GM23338 (cell line): ENCODE results near the gene SV2C. TPM values are rescaled to one million over a fixed set of nuclear protein-coding genes. Genes with fewer than 3 reads are reported as not detected.

Experiments
- ATAC-seq: fragments of 200-7000 bp; cut with Tn5 transposase; 3 replicates; pipeline ENCODE4 v1.9.1; 2020
- DNase-seq: peaks from one replicate; pipeline ENCODE4 v3.0.0-alpha.2; 2015; ENCODE audit warnings: low spot score
- H2AFZ ChIP-seq: fragments of 200-600 bp; sonication (generic); 2 replicates; pipeline ENCODE4 v1.8.0; 2016; ENCODE audit warnings: antibody characterized with exemption, mild to moderate bottlenecking, moderate library complexity
- H3F3A ChIP-seq: fragments of 200-600 bp; sonication (generic); replicated peaks from 2 replicates; pipeline ENCODE4 v1.8.0; 2017; ENCODE audit warnings: antibody characterized with exemption, mixed run types, low read depth
- H3K27ac ChIP-seq: fragments of 200-600 bp; sonication (generic); 2 replicates; pipeline ENCODE4 v1.6.1; 2016; ENCODE audit warnings: low read depth
- H3K27me3 ChIP-seq: fragments of 200-600 bp; sonication (generic); 2 replicates; pipeline ENCODE4 v1.8.0; 2016; ENCODE audit warnings: mild to moderate bottlenecking, mixed run types, moderate library complexity; ENCODE audit not compliant: insufficient read depth
- H3K36me3 ChIP-seq: fragments of 200-600 bp; sonication (generic); 2 replicates; pipeline ENCODE4 v1.8.0; 2016; ENCODE audit warnings: mild to moderate bottlenecking; ENCODE audit not compliant: insufficient read depth
- H3K4me1 ChIP-seq: fragments of 200-600 bp; sonication (generic); 2 replicates; pipeline ENCODE4 v1.8.0; 2016; ENCODE audit warnings: mild to moderate bottlenecking, moderate library complexity; ENCODE audit not compliant: insufficient read depth
- H3K4me2 ChIP-seq: fragments of 200-600 bp; sonication (generic); 2 replicates; pipeline ENCODE4 v1.7.1; 2017; ENCODE audit warnings: mixed run types
- H3K4me3 ChIP-seq: fragments of 200-600 bp; sonication (generic); 2 replicates; pipeline ENCODE4 v1.6.1; 2016; ENCODE audit warnings: mixed run types
- H3K79me2 ChIP-seq: fragments of 200-600 bp; sonication (generic); replicated peaks from 2 replicates; pipeline ENCODE4 v1.8.0; 2017; ENCODE audit warnings: mild to moderate bottlenecking; ENCODE audit not compliant: insufficient read depth
- H3K9me2 ChIP-seq: fragments of 200-600 bp; sonication (generic); 2 replicates; pipeline ENCODE4 v1.8.0; 2017; ENCODE audit not compliant: insufficient read depth
- H4K20me1 ChIP-seq: fragments of 200-600 bp; sonication (generic); replicated peaks from 2 replicates; pipeline ENCODE4 v1.8.0; 2017; ENCODE audit warnings: mild to moderate bottlenecking; ENCODE audit not compliant: insufficient read depth
- H3K27ac Mint-ChIP-seq: 2 replicates; pipeline ENCODE4 v1.8.0; 2020; ENCODE audit warnings: inconsistent platforms, mild to moderate bottlenecking, moderate library complexity, mixed read lengths
- H3K27me3 Mint-ChIP-seq: 3 replicates; pipeline ENCODE4 v1.8.0; 2022; ENCODE audit warnings: low read depth, mild to moderate bottlenecking, moderate library complexity, mixed read lengths, inconsistent platforms; ENCODE audit not compliant: insufficient read depth, poor library complexity
- H3K36me3 Mint-ChIP-seq: 3 replicates; pipeline ENCODE4 v1.8.0; 2021; ENCODE audit warnings: low read depth, mild to moderate bottlenecking, inconsistent platforms, moderate library complexity, mixed read lengths
- H3K4me1 Mint-ChIP-seq: 3 replicates; pipeline ENCODE4 v1.8.0; 2020; ENCODE audit warnings: mild to moderate bottlenecking, inconsistent platforms, mixed read lengths
- H3K4me3 Mint-ChIP-seq: 3 replicates; pipeline ENCODE4 v1.8.0; 2021; ENCODE audit warnings: moderate library complexity, mild to moderate bottlenecking, inconsistent platforms, mixed read lengths
- H3K9me3 Mint-ChIP-seq: 3 replicates; pipeline ENCODE4 v1.8.0; 2020; ENCODE audit warnings: moderate library complexity, mild to moderate bottlenecking, inconsistent platforms, mixed read lengths
- CREB1 ChIP-seq: fragments of 250-450 bp; sonication (Bioruptor Pico); IDR thresholded peaks from 2 replicates; pipeline ENCODE4 v1.5.0; 2020; ENCODE audit warnings: low read depth, mild to moderate bottlenecking, moderate library complexity
- CTCF ChIP-seq, 2 experiments: fragments of 200-600 bp in 1 of 2; sonication (generic) in 1 of 2; conservative IDR thresholded peaks; 2 replicates each; pipeline versions ENCODE4 v1.5.1 to v1.6.1; 2016 to 2017; ENCODE audit warnings: antibody characterized with exemption in 2 of 2, low read depth in 2 of 2, mild to moderate bottlenecking in 2 of 2, moderate library complexity in 1 of 2
- EZH2 ChIP-seq: fragments of 200-600 bp; sonication (generic); IDR thresholded peaks from one replicate; pipeline ENCODE4 v1.8.0; 2017; ENCODE audit warnings: antibody characterized with exemption, mild to moderate bottlenecking, low read depth; ENCODE audit not compliant: unreplicated experiment
- EZH2phosphoT487 ChIP-seq: fragments of 200-600 bp; sonication (generic); IDR thresholded peaks from one replicate; pipeline ENCODE4 v1.8.1; 2018; ENCODE audit warnings: antibody characterized with exemption; ENCODE audit not compliant: unreplicated experiment
- JUNB ChIP-seq: IDR thresholded peaks from one replicate; pipeline ENCODE4 v1.6.1; 2016; ENCODE audit warnings: antibody characterized with exemption; ENCODE audit not compliant: unreplicated experiment
- NANOG ChIP-seq: IDR thresholded peaks from 2 replicates; pipeline ENCODE4 v1.6.1; 2016; ENCODE audit warnings: antibody characterized with exemption, borderline replicate concordance
- POLR2AphosphoS5 ChIP-seq: IDR thresholded peaks from 2 replicates; pipeline ENCODE4 v1.6.1; 2016; ENCODE audit warnings: antibody characterized with exemption, low read depth
- ZNF331 ChIP-seq: fragments of 250-450 bp; sonication (Bioruptor Pico); IDR thresholded peaks from 2 replicates; pipeline ENCODE4 v1.5.0; 2020; ENCODE audit warnings: low read depth, mild to moderate bottlenecking, moderate library complexity
- ZNF462 ChIP-seq: fragments of 250-450 bp; sonication (Bioruptor Pico); IDR thresholded peaks from 2 replicates; pipeline ENCODE4 v1.5.0; 2020; ENCODE audit warnings: mild to moderate bottlenecking, moderate library complexity
- polyA plus RNA-seq: library from polyadenylated mRNA; unstranded; fragments of >200 nt; fragmentation: Nextera tagmentation; extraction: Ambion mirVana; gene quantifications from 2 replicates; pipeline ENCODE4 v1.2.1, GENCODE V29; 2016
- total RNA-seq: library from RNA; depleted of rRNA; stranded (reverse); fragments of >200 nt; shearing (Covaris generic); gene quantifications from 2 replicates; pipeline ENCODE4 v1.2.3, GENCODE V29; 2014
- TF ChIP-seq, protein P1 (sequence below): IDR thresholded peaks from one replicate; pipeline ENCODE4 v1.6.1; 2018; ENCODE audit warnings: antibody characterized with exemption; ENCODE audit not compliant: unreplicated experiment

Gene SV2C
- total and polyA plus RNA-seq, 2 experiments from 2014 or later: 0.05 to 0.07 TPM

GRCh38 chr5:76386360-76386759 is 303.2 kb downstream of the SV2C start (continued):
- TF ChIP-seq, protein P1, sequence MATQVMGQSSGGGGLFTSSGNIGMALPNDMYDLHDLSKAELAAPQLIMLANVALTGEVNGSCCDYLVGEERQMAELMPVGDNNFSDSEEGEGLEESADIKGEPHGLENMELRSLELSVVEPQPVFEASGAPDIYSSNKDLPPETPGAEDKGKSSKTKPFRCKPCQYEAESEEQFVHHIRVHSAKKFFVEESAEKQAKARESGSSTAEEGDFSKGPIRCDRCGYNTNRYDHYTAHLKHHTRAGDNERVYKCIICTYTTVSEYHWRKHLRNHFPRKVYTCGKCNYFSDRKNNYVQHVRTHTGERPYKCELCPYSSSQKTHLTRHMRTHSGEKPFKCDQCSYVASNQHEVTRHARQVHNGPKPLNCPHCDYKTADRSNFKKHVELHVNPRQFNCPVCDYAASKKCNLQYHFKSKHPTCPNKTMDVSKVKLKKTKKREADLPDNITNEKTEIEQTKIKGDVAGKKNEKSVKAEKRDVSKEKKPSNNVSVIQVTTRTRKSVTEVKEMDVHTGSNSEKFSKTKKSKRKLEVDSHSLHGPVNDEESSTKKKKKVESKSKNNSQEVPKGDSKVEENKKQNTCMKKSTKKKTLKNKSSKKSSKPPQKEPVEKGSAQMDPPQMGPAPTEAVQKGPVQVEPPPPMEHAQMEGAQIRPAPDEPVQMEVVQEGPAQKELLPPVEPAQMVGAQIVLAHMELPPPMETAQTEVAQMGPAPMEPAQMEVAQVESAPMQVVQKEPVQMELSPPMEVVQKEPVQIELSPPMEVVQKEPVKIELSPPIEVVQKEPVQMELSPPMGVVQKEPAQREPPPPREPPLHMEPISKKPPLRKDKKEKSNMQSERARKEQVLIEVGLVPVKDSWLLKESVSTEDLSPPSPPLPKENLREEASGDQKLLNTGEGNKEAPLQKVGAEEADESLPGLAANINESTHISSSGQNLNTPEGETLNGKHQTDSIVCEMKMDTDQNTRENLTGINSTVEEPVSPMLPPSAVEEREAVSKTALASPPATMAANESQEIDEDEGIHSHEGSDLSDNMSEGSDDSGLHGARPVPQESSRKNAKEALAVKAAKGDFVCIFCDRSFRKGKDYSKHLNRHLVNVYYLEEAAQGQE: no peak
- TF ChIP-seq EZH2phosphoT487 (no peak), CREB1 (CRISPR knock-in tag) (no peak)

GRCh38 chr5:76388236-76388635 is 305.1 kb downstream of the SV2C start:
- no peak overlapping the region for H3K4me2 ChIP-seq
- TF ChIP-seq, protein P1: no peak
- TF ChIP-seq CREB1 (CRISPR knock-in tag) (no peak), NANOG (no peak), POLR2AphosphoS5 (no peak), JUNB (no peak), ZNF331 (CRISPR knock-in tag) (no peak), EZH2 (no peak), ZNF462 (CRISPR knock-in tag) (no peak), EZH2phosphoT487 (no peak), CTCF (conservative IDR thresholded peaks at IDR 0.05; ENCODE audit: low read depth in 2 of 2) (no peak)

More at GRCh38 chr5:76388236-76388635, 305.1 kb downstream of the SV2C start:
- Histone ChIP-seq H3K9me2 (no peaks in the 10 kb centered on the region), H3K27me3 (no peaks in the 10 kb centered on the region), H4K20me1 (no peaks in the 10 kb centered on the region), H3K4me1 (peaks cover 20% of the 10 kb centered on the region), H3K79me2 (no peaks in the 10 kb centered on the region), H3K36me3 (no peaks in the 10 kb centered on the region), H3K4me3 (no peak overlapping the region), H2AFZ (no peak overlapping the region), H3F3A (no peaks in the 10 kb centered on the region), H3K27ac (no peak overlapping the region)
- Mint-ChIP-seq H3K4me1 (peaks cover 30% of the 10 kb centered on the region), H3K9me3 (no peaks in the 10 kb centered on the region; the same call in 2 of the 3 replicates), H3K4me3 (no peak overlapping the region), H3K27me3 (no peaks in the 10 kb centered on the region), H3K27ac (no peak overlapping the region), H3K36me3 (no peaks in the 10 kb centered on the region)
- DNase-seq (no peak), ATAC-seq (no peak)
